Adipose tissue (tissue), 3 donors: ENCODE results near the gene DQX1. TPM values are rescaled to one million over a fixed set of nuclear protein-coding genes. Genes with fewer than 3 reads are reported as not detected.
"Not testable (repeated sequence)": the region's sequence is repeated elsewhere in the genome, so short reads cannot be mapped to it uniquely, and the experiment has no call there.

ENCODE experiments used
- H3K27ac ChIP-seq: one replicate; pipeline ENCODE4 v1.5.1; 2013; ENCODE audit warnings: low read depth, low read length
- WGBS, 3 donors: extraction: QIAGEN DNeasy Blood & Tissue Kit; methylation state at CpG; one replicate each; pipeline ENCODE4 v1.1.7; 2013; 5-methylcytosine and 5-hydroxymethylcytosine counted together
- polyA plus RNA-seq, 3 donors: library from polyadenylated mRNA; stranded (reverse); fragments of 200-250 nt; gene quantifications; one replicate each; pipeline ENCODE4 v1.2.3, GENCODE V29; 2013
- donor health status: healthy with polysubstance abuse.
- donor health status: Bipolar disorder and iron deficiency.
- donor health status: healthy.

Gene DQX1, protein sequence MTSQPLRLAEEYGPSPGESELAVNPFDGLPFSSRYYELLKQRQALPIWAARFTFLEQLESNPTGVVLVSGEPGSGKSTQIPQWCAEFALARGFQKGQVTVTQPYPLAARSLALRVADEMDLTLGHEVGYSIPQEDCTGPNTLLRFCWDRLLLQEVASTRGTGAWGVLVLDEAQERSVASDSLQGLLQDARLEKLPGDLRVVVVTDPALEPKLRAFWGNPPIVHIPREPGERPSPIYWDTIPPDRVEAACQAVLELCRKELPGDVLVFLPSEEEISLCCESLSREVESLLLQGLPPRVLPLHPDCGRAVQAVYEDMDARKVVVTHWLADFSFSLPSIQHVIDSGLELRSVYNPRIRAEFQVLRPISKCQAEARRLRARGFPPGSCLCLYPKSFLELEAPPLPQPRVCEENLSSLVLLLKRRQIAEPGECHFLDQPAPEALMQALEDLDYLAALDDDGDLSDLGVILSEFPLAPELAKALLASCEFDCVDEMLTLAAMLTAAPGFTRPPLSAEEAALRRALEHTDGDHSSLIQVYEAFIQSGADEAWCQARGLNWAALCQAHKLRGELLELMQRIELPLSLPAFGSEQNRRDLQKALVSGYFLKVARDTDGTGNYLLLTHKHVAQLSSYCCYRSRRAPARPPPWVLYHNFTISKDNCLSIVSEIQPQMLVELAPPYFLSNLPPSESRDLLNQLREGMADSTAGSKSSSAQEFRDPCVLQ
- under 1 TPM in 2 of 3 donors, not detected in 1; 0.31 to 0.51 TPM for polyA plus RNA-seq

DNA sequence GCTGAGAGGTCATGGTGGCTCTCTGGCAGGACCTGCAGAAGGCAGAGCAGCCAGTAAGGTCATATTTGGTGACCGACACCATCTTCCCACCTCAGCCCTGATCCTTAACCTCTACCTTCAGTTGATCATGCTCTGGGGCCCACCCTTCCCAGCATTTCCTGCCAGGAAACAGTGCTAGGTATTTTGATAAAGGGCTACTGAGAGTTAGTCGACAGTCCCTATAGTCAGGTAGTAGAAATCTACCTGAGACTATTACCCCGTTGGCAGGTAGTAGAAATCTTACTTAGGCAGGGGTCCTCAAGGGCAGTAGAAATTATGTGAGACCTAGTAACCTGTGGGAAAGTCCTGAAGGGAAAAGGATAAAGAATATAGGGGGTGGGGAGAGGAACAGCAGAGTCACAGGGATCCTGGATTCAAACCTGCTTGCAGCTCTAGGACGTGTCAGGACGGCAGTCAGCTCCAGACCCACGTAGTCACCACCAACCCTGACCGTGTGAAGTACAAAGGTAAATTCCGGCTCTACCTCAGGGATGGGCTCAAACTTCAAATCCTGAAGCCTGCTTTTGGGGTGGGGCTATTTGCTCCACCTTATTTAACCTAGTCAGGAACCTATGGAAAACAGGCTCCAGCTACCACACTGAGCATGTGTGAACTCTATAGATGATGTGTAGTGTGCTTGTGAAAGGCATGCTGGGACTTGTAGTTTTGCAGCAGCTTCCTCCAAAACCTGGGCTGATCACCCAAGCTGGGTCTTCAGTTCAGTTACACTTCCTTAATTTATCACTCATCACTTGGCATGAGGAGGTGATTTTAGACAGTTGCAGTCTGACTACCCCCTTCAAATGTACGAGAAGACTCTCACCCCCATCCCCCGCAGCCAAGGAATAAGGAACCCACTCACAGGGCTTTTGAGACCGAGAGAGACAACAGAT, at the start of gene DQX1:
TSS of gene DQX1 (minus strand) at position 515 of the 932 bp plus-strand sequence. CDS start at position 13, 502 bp downstream.
- no peak within 1 kb of the TSS for H3K27ac ChIP-seq
- 81 to 87% (median 83%) methylated on average over 11 of the region's 11 CpGs for WGBS, 3 donors

DNA sequence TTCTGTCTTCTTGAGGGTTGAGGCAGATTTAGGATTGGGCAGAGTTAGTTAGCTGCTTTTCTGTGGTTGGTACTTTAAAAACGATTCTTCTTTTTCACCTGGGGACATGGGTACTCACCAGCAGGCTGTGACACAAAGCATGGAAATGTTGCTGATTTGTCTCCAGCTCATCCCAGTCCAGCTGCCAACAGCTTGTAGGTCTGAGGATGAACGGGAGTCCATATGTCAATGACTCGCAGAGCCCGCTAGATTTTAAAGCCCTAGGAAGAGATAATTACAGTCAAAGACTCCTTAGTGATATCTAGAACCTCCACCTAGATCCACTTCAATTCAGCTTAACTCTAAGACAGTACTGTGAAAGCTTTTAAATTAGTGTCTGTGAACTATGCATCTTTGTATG, 49.3 kb upstream of the DQX1 start:
- 81 to 94% (median 92%) methylated on average over 4 of the region's 4 CpGs for WGBS, 3 donors
- no peak overlapping the region for H3K27ac ChIP-seq

DNA sequence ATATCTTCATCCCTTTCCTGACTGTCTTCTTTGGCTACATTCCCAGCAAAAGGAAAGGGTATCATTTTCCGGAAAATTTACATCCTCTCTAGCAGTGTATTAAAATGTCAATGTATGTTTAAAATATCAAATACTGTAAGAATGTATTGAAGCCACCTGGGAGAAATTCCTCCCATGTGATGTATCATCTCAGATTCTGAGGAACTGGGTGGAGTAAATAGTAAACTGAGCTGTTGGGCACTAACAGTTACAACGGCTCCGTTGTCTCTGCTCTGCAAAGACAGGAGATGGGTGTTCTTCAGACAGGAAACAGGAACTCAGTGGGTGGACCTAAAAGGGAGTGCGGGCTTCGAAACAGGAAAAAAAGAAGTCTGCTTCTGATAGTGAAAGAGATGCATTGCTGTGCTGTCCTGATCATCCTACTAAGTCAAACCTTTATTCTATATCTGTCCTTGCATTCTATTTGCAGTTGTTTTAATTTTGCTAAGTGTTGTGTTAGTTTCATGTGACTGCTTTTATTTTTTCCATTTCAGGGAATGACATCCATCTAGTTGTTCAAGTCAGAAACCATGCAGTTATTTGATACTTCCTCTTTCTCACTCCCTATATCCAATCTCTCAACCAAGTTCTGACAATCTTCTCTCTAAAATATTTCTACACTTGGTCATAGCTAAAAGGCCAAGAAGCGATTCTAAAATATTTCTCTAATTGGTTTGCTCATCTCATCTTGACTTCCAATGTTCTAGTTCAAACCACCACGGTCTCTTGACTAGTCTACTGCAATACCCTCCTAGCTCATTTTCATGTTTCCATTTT, 47.9 kb upstream of the DQX1 start:
- H3K27ac ChIP-seq: no peak overlapping the region
- WGBS, 3 donors: 26 to 60% (median 39%) methylated on average over 7 of the region's 7 CpGs

DNA sequence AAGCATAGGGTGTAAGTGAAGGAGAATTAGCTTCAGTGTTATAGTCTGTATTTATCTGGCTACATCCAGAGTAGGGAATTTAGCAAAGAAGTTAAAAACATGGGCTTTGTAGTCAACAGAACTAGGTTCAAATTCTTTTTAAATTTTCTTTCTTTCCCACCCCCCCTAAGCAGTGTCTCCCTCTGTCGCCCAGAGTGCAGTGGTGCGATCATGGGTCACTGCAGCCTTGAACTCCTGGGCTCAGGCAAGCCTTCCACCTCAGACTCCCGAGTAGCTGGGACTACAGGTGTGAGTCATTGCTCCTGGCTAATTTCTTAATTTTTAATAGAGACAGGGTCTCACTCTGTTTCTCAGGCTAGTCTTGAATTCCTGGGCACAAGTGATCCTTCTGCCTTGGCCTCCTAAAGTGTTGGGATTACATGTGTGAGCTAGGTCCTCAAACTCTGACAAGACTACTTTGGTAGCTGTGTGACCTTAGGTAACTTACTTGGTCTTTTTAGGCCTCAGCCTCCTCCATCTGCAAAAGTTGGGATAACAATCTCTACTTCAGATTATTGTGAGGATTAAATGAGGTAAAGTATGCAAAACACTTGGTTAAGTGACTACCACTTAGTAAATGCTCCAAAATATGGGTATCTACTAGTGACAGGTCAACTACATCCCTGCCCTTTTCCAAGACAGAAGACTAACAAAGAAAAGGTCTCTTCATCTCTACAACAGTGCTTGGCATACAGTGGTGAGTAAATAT, 46.3 kb upstream of the DQX1 start:
- WGBS, 3 donors: 53 to 88% (median 82%) methylated on average over 3 of the region's 3 CpGs
- H3K27ac ChIP-seq: no peak overlapping the region

DNA sequence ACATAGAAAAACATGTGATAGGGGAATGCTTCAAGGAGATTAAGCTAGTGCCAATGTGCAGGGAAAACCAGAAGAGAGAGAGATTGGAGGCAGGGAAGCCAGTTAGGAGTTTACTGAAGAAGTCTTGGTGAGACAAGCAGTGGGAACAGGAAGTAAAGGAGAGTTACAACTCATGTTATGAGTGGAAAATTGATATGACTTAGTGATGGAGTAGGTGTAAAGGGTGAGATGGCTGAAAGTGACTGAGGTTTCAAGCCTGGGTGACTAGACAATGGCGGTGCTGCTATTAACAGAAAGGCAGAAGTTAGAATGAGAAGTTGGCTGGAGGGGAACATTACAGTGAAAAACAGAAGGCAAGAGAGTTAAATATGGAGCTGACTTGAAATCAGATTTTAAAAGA, 45.0 kb upstream of the DQX1 start:
- 56 to 91% (median 73%) methylated on average over 1 of the region's 1 CpG for WGBS, 3 donors
- H3K27ac ChIP-seq: no peak overlapping the region

DNA sequence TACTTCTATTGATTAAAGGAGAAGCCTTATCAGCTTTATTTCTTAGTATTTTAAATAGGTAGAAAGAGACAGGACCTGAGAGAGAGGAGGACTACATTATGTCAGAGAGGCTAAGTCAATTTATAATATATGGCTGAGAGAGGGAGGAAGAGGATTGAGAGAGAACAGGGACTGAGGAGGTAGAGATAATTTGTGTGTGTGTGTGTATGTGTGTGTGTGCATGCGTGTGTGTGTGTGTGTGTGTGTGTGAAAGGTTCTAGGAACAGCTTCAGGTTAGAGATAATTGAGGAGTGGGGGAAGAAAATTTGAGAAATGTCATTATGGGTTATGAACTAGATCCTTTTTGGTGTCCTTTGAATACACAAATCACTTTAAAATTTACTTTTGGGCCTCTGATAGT, 43.7 kb upstream of the DQX1 start:
- 83 to 92% (median 91%) methylated on average over 1 of the region's 1 CpG for WGBS, 3 donors

DNA sequence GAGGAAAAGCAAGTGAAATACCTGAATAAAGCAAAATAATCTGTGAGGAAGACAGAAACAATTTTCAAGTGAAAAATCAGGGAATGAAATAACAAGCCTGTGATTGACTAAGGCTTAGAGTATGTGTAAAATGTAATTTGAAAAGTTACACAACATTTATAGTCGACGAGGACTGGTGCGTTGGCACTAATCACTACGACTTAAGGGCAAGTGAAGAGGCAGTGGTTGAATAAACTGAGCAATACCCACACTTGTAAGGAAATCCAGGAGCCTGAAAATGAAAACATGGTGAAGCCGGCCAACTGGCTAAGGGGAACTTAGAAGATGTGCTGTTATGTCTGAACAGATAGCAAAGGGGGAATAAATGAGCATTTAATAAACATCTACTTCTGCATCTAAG, 41.9 kb upstream of the DQX1 start:
- WGBS, 3 donors: 45 to 80% (median 51%) methylated on average over 5 of the region's 5 CpGs
- H3K27ac ChIP-seq: no peak overlapping the region

More for the DNA sequence above, 43.7 kb upstream of the DQX1 start:
- H3K27ac ChIP-seq: no peak overlapping the region

DNA sequence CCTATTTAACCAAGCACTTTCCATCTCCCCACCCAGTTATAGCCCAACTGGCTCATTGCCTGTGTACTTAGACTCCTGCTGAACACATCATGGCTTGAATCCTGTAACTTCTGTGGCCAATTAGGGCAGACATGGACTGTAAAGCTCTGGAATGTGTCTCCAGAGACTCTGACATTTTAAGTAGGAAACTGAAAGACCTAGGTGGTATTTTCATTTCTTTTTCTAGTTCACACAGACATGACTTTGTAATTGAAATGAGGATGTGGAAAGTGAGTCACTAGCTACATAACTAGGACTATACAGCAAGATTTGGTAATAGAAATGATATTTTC, 40.7 kb upstream of the DQX1 start:
- H3K27ac ChIP-seq: no peak overlapping the region

DNA sequence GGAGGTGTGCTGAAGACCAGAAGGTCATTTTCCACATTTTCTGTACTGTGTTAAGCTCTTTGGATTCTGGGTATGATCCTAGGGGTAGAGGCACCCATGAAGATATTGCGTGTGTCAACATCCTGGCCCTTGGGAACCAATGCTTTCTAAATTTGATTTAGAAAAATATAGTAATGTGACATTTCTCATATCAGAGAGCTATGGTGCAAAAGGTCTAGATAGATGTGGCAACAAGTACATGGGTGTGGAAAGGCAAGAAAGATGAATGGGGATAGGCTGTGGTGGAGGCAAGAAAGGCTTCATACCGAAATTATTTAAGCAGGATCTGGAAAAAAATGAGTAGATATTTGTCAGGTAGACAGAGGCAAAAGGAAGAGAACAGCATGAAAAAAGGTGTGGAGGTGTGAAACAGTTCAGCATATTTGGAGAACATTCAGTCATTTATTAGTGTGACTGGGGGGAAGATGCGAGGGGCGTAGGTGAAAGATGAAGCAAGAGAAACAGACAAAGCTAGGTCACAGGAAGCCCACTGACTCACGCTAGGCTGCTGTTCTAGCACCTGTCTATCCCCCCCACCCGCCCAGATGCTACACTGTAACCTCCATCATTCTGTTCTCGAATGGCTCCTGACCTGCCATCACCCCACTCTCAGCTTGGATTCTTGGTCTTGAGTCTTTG, 40.2 kb upstream of the DQX1 start:
- 69 to 76% (median 73%) methylated on average over 7 of the region's 7 CpGs for WGBS, 3 donors

DNA sequence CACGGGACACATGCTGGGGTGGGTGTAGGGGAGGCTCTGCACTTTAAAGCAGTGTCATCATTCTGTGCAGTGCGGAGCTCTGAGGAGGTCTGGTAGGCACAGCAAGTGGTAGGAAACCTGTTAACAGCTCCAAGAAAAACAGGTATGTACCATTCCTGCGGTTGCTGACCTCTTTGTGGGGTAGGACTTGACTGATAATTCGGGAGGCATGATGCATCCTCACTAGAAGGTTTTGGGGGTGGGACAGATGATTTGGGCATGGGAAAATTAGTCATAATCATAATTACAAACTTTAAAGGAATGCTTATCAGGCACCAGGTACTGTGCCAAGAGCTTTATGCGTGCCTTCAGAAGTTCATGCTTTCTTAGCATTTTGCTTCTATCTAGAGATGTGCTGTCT, 38.2 kb upstream of the DQX1 start:
- no peak overlapping the region for H3K27ac ChIP-seq
- WGBS, 3 donors: 68 to 85% (median 71%) methylated on average over 5 of the region's 5 CpGs

More for the DNA sequence above, 40.2 kb upstream of the DQX1 start:
- H3K27ac ChIP-seq: no peak overlapping the region

DNA sequence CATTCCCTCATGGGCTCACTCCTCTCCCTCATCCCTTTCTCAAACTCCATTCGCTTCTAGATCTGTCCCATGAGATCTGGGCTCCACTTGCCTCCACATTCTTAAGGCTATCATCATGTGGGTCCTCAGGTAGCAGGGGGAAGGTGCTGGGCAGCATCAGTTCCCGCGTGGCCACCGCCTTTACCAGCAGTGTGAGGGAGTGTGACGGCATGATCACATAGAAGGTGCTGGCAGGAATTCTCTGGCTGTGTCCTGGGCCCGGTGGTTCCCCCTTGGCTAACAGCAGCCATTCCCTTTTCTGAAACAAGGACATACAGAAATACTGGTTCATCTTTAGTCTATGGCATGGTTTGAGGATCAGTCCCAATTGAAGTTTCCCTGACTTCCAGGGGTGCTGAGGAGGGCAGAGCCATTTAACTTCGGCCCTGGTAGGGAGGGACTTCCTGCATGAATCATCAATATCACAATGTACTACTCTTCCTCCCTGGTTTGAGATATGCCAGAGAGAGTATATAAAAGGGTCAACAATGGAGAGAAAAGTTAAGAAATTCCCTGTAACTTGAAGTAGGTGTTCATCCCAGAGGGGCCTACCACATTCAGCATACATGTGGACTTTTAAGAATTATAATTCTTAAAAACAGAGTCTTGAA, 36.2 kb upstream of the DQX1 start:
- WGBS, 3 donors: 77 to 80% (median 80%) methylated on average over 7 of the region's 7 CpGs
- no peak overlapping the region for H3K27ac ChIP-seq

DNA sequence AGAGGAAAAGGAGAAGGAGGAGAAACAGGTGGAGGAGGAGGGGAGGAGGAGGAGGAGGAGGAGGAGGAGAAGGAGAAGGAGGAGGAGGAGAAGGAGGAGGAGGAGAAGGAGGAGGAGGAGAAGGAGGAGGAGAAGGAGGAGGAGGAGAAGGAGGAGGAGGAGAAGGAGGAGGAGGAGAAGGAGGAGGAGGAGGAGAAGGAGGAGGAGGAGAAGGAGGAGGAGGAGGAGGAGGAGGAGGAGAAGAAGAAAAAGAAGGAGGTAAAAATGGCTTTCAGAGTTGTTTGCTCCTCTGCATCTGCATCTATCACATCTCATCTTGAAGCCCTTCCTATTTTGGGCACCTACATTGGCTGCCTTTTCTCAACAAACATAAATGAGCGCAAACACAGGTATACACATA, 35.0 kb upstream of the DQX1 start:
- not testable (repeated sequence) for H3K27ac ChIP-seq
- WGBS, 3 donors: 95 to 100% (median 100%) methylated on average over 1 of the region's 1 CpG

DNA sequence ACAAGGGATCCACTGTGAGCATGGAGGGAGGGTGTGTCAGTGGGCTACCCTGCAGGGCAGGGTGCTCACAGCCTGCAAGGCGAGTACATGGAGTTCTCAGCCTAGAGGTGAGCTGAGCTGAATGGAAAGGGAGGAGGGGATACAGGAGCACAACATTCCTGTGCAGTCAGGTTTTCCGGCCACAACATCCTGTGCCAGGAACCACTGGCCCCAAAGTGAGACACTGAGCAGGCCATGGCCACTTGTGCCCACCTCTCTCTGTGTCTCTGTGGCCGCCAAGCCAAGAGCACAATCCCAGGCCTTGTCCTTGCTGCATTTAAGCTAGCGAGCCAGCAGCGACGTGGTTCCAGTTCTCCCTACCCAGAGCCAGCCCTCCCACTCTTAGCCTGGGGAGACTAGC, 34.6 kb upstream of the DQX1 start:
- H3K27ac ChIP-seq: no peak overlapping the region
- 56 to 66% (median 56%) methylated on average over 6 of the region's 6 CpGs for WGBS, 3 donors

DNA sequence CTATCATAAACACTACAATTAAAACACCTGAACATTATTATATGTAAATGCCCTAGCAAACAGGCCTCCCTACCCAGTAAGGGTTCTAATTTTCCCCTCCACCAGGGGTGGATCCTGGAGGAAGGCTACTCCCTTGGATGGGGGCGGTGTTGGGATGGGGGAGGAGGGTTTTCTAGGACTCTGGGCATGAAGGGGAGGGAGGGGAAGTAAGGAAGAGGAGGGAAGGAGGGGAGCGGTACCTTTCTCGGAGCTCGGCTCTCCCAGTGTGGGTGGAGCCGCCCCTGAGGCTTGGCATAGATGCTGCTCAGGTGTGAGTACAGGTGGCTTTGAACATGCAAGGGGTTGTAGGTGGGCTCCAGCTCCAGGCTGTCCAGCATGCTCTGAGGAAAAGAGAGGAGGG, 33.9 kb upstream of the DQX1 start:
- 47 to 51% (median 49%) methylated on average over 5 of the region's 5 CpGs for WGBS, 3 donors
- no peak overlapping the region for H3K27ac ChIP-seq

DNA sequence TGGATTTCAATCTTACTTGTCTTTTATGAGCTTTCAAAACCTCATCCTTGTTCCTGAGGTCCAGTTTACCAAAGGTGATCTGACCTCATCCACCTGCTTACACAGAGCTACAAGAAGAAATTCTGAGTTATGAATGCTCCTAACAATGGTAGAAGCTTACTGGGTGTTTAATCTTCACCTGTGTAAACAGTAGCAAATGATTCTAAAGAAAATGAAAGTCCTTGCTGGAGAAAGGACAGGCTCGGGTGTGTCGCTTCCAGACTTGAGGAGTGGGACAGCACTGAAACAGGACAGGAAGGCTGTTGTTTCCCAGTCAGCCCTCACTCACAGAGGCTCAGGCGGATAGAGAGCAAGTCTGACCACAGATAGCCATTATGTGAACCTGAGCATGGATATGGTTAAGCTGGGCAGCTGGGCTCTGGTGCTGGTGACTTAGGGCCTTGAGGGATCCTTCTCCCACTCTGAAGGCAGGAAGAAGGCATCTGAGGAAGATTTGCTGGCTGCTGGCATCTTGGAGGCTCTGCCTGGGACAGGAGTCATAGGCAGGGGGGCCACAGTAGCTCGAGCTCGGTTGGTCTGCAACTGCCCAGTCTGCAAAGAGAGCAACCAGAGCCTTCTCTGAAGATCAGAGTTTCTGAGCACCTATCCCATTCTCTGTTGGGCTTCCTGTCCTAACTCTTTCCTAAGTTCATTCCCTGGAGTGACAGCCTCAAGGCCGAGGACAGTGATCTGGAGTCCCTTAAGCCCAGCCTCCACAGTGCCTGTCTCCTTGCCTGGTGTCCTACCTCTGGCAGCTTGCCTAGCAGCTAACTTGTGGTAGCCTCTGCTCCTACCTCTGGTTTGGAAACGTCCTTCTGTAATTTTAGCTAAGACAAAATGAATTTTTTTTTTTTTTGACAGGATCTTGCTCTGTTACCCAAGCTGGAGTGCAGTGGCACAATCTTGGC, 32.5 kb upstream of the DQX1 start:
- no peak overlapping the region for H3K27ac ChIP-seq

More for the DNA sequence above, 32.5 kb upstream of the DQX1 start:
- WGBS, 3 donors: 54 to 65% (median 61%) methylated on average over 7 of the region's 7 CpGs
